Smooth muscle cell (in vitro differentiated cells): ENCODE data around the gene MAP2K7. TPM values are rescaled to one million over a fixed set of nuclear protein-coding genes. Genes with fewer than 3 reads are reported as not detected.
"Not testable (repeated sequence)": the region's sequence is repeated elsewhere in the genome, so short reads cannot be mapped to it uniquely, and the experiment has no call there.

Source experiments
- DNase-seq: peaks from one replicate; lab custom pipeline; 2025; ENCODE audit not compliant: unreplicated experiment; lab: John Stamatoyannopoulos, UW
- H2AFZ ChIP-seq: fragments of 200-600 bp; sonication (generic); 2 replicates; pipeline ENCODE4 v1.6.0; 2016; ENCODE audit warnings: antibody characterized with exemption, low read depth, mild to moderate bottlenecking
- H3F3A ChIP-seq: fragments of 200-600 bp; sonication (generic); 2 replicates; pipeline ENCODE4 v1.6.0; 2017; ENCODE audit warnings: antibody characterized with exemption, low read depth
- H3K27ac ChIP-seq: fragments of 200-600 bp; sonication (generic); 2 replicates; pipeline ENCODE4 v1.5.1; 2016; ENCODE audit warnings: low read depth, mild to moderate bottlenecking
- H3K27me3 ChIP-seq: fragments of 200-600 bp; sonication (generic); 2 replicates; pipeline ENCODE4 v1.6.1; 2016; ENCODE audit warnings: low read depth, mild to moderate bottlenecking
- H3K36me3 ChIP-seq: fragments of 200-600 bp; sonication (generic); 2 replicates; pipeline ENCODE4 v1.5.1; 2016; ENCODE audit warnings: low read depth
- H3K4me1 ChIP-seq: fragments of 200-600 bp; sonication (generic); 2 replicates; pipeline ENCODE4 v1.5.1; 2016; ENCODE audit warnings: low read depth
- H3K4me2 ChIP-seq: fragments of 200-600 bp; sonication (generic); 2 replicates; pipeline ENCODE4 v1.6.0; 2016; ENCODE audit warnings: mild to moderate bottlenecking
- H3K4me3 ChIP-seq: fragments of 200-600 bp; sonication (generic); 2 replicates; pipeline ENCODE4 v1.5.1; 2016; ENCODE audit warnings: mild to moderate bottlenecking
- H3K79me2 ChIP-seq: fragments of 200-600 bp; sonication (generic); 2 replicates; pipeline ENCODE4 v1.6.0; 2016; ENCODE audit warnings: low read depth, mild to moderate bottlenecking
- H3K9ac ChIP-seq: fragments of 200-600 bp; sonication (generic); 2 replicates; pipeline ENCODE4 v1.6.0; 2016; ENCODE audit warnings: low read depth
- H3K9me3 ChIP-seq: fragments of 200-600 bp; sonication (generic); replicated peaks from 2 replicates; pipeline ENCODE4 v1.5.1; 2016; ENCODE audit warnings: low read depth
- H4K20me1 ChIP-seq: fragments of 200-600 bp; sonication (generic); 2 replicates; pipeline ENCODE4 v1.6.0; 2016; ENCODE audit warnings: low read depth
- WGBS: methylation state at CpG from one replicate; pipeline ENCODE4 v1.1.7; 2016; ENCODE audit warnings: low lambda C conversion rate; 5-methylcytosine and 5-hydroxymethylcytosine counted together
- polyA plus RNA-seq: library from polyadenylated mRNA; unstranded; fragments of >200 nt; fragmentation: Nextera tagmentation; extraction: Ambion mirVana; gene quantifications from 2 replicates; pipeline ENCODE4 v1.2.1, GENCODE V29; 2016
- total RNA-seq: library from RNA; depleted of rRNA; stranded (reverse); fragments of >200 nt; gene quantifications from 2 replicates; pipeline ENCODE4 v1.2.3, GENCODE V29; 2014
- TF ChIP-seq, protein P1 (sequence below): fragments of 200-600 bp; sonication (generic); IDR thresholded peaks from 2 replicates; pipeline ENCODE4 v1.5.1; 2017; ENCODE audit warnings: borderline replicate concordance, mild to moderate bottlenecking, antibody characterized with exemption; ENCODE audit not compliant: insufficient read depth, poor library complexity, severe bottlenecking

The MAP2K7 gene
- total and polyA plus RNA-seq, 2 experiments from 2014 or later = 6.7 to 9.2 TPM

DNA sequence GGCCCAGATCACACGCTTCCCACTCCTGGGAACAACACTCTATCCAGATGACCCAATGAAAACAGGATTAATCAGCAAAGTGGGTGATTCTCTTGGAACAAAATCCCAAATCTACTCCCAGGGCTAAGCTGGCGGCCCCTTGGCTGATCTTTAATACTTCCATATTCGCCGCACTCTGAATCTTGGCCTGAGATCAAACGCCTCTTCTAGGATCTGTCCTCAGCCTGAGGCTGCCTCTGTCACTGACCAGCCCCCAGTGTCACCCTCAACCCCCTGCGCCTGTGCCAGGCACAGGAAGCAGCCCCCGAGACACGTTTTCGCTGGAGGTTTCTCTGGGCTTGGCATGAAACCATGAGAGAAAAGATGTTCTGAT lies 24.6 kb downstream of the MAP2K7 start:
- Histone ChIP-seq H3K4me2 (peak overlapping the region; percentile 44), H3K79me2 (no peaks in the 10 kb centered on the region), H2AFZ (no peak overlapping the region), H3F3A (peaks cover 10% of the 10 kb centered on the region), H3K27me3 (no peaks in the 10 kb centered on the region), H3K9me3 (no peaks in the 10 kb centered on the region), H3K4me1 (no peaks in the 10 kb centered on the region), H3K36me3 (no peaks in the 10 kb centered on the region), H3K9ac (peak overlapping the region; percentile 66), H4K20me1 (peaks cover 4% of the 10 kb centered on the region), H3K4me3 (no peak overlapping the region), H3K27ac (peak overlapping the region; percentile 85)
- TF ChIP-seq, protein P1, sequence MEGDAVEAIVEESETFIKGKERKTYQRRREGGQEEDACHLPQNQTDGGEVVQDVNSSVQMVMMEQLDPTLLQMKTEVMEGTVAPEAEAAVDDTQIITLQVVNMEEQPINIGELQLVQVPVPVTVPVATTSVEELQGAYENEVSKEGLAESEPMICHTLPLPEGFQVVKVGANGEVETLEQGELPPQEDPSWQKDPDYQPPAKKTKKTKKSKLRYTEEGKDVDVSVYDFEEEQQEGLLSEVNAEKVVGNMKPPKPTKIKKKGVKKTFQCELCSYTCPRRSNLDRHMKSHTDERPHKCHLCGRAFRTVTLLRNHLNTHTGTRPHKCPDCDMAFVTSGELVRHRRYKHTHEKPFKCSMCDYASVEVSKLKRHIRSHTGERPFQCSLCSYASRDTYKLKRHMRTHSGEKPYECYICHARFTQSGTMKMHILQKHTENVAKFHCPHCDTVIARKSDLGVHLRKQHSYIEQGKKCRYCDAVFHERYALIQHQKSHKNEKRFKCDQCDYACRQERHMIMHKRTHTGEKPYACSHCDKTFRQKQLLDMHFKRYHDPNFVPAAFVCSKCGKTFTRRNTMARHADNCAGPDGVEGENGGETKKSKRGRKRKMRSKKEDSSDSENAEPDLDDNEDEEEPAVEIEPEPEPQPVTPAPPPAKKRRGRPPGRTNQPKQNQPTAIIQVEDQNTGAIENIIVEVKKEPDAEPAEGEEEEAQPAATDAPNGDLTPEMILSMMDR = no peak
- DNase-seq = no peak
- WGBS = 53% methylated on average over 9 of the region's 9 CpGs

GRCh38 chr19:7928741-7929701 lies 25.3 kb downstream of the MAP2K7 start:
- no peak overlapping the region for H2AFZ ChIP-seq
- H3K27ac ChIP-seq = peak overlapping the region; percentile 85
- peak overlapping the region; percentile 44 for H3K4me2 ChIP-seq
- DNase-seq = peak; percentile 15
- no peaks in the 10 kb centered on the region for H3K27me3 ChIP-seq
- no peaks in the 10 kb centered on the region for H3K36me3 ChIP-seq
- TF ChIP-seq, protein P1 = peak; percentile 40
- peaks cover 4% of the 10 kb centered on the region for H4K20me1 ChIP-seq
- 48% methylated on average over 24 of the region's 24 CpGs for WGBS
- no peak overlapping the region for H3K4me3 ChIP-seq
- no peaks in the 10 kb centered on the region for H3K4me1 ChIP-seq
- H3K9me3 ChIP-seq = no peaks in the 10 kb centered on the region
- H3F3A ChIP-seq = peaks cover 10% of the 10 kb centered on the region
- H3K9ac ChIP-seq = peak overlapping the region; percentile 66
- H3K79me2 ChIP-seq = no peaks in the 10 kb centered on the region

GRCh38 chr19:7930030-7930429 lies 26.4 kb downstream of the MAP2K7 start:
- not testable (repeated sequence) for H3K27me3 ChIP-seq, H3K4me2 ChIP-seq, H2AFZ ChIP-seq, H4K20me1 ChIP-seq, DNase-seq, H3K4me1 ChIP-seq, H3K36me3 ChIP-seq, H3K9me3 ChIP-seq, H3K4me3 ChIP-seq, H3K79me2 ChIP-seq
- Histone ChIP-seq H3F3A (peaks cover 10% of the 10 kb centered on the region), H3K27ac (peak overlapping the region; percentile 85), H3K9ac (peak overlapping the region; percentile 28)
- WGBS = 90% methylated on average over 11 of the region's 11 CpGs

DNA sequence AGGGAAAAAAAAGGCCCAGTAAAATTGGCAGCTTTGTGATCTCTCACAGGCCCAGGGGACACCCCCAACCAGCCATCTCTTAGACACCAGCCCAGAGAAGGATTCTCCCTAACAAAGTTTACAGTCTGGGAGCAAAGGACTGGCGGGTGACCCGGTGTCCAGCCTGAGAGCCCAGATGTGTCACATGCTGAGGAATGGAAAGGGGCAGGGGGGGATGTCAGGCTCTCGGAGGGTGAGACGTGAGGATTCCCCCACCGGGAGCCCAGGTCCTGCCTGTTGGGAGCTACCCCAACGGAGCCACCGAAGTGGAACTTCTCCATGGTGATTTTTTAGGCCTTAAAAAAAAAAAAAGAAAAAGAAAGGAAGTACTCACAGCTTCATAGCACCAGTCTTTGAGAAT lies 27.1 kb downstream of the MAP2K7 start:
- 89% methylated on average over 7 of the region's 7 CpGs for WGBS

More for the DNA sequence above, 27.1 kb downstream of the MAP2K7 start:
- H3K9ac ChIP-seq = no peak overlapping the region
- H3K4me1 ChIP-seq = no peaks in the 10 kb centered on the region
- peaks cover 10% of the 10 kb centered on the region for H3F3A ChIP-seq
- TF ChIP-seq, protein P1 = no peak
- no peak overlapping the region for H3K4me3 ChIP-seq
- H3K4me2 ChIP-seq = no peak overlapping the region
- H4K20me1 ChIP-seq = no peaks in the 10 kb centered on the region
- no peak overlapping the region for H2AFZ ChIP-seq
- H3K27ac ChIP-seq = no peak overlapping the region
- H3K36me3 ChIP-seq = no peaks in the 10 kb centered on the region
- H3K9me3 ChIP-seq = no peaks in the 10 kb centered on the region
- no peaks in the 10 kb centered on the region for H3K79me2 ChIP-seq
- no peaks in the 10 kb centered on the region for H3K27me3 ChIP-seq
- DNase-seq = no peak
